CD4-positive, alpha-beta memory T cell (primary cell): ENCODE results near the gene KRTAP29-1. TPM values are rescaled to one million over a fixed set of nuclear protein-coding genes. Genes with fewer than 3 reads are reported as not detected.

Source experiments
- CTCF ChIA-PET: fragments of 350-600 bp; sonication (Branson Sonifier 250); formaldehyde crosslinking; loops from one replicate; lab custom pipeline; 2021; ENCODE audit warnings: inconsistent platforms; ENCODE audit not compliant: partially characterized antibody; lab: Charles Lee
- POLR2A ChIA-PET: fragments of 350-600 bp; sonication (Branson Sonifier 250); formaldehyde crosslinking; loops from one replicate; lab custom pipeline; 2021; ENCODE audit not compliant: partially characterized antibody; lab: Charles Lee
- DNase-seq, 5 donors: peaks; one replicate each; pipeline versions ENCODE4 v3.0.0 to v3.0.0-alpha.2; 2020 to 2022; ENCODE audit warnings: mixed read lengths in 1 of 5
- H3K27ac ChIP-seq: one replicate; pipeline ENCODE4 v1.7.0; 2013; ENCODE audit warnings: low read depth, low read length
- H3K27me3 ChIP-seq: 2 replicates; pipeline ENCODE4 v1.7.0; 2013; ENCODE audit warnings: mild to moderate bottlenecking, low read length, moderate library complexity; ENCODE audit not compliant: insufficient read depth
- H3K36me3 ChIP-seq: 2 replicates; pipeline ENCODE4 v1.7.0; 2013; ENCODE audit warnings: mild to moderate bottlenecking, low read length, moderate library complexity; ENCODE audit not compliant: insufficient read depth
- H3K4me1 ChIP-seq: 2 replicates; pipeline ENCODE4 v1.7.0; 2013; ENCODE audit warnings: mild to moderate bottlenecking, low read length, moderate library complexity; ENCODE audit not compliant: insufficient read depth
- H3K4me3 ChIP-seq, 2 donors: one replicate each; pipeline ENCODE4 v1.7.0; 2013; ENCODE audit warnings: low read length in 2 of 2, mild to moderate bottlenecking in 1 of 2
- H3K9me3 ChIP-seq, 2 donors: one replicate each; pipeline ENCODE4 v1.7.0; 2013; ENCODE audit warnings: low read length in 2 of 2, control low read depth in 1 of 2; ENCODE audit not compliant: control insufficient read depth in 1 of 2
- H3K27ac Mint-ChIP-seq, 7 donors: one replicate each; pipeline ENCODE4 v1.8.0; 2020 to 2021; ENCODE audit warnings: mixed read lengths in 7 of 7, mild to moderate bottlenecking in 6 of 7, inconsistent platforms in 3 of 7, moderate library complexity in 3 of 7
- H3K27me3 Mint-ChIP-seq, 2 donors: one replicate each; pipeline ENCODE4 v1.8.0; 2020 to 2021; ENCODE audit warnings: mixed read lengths in 2 of 2
- H3K36me3 Mint-ChIP-seq, 2 donors: one replicate each; pipeline ENCODE4 v1.8.0; 2020 to 2021; ENCODE audit warnings: mixed read lengths in 2 of 2, inconsistent platforms in 1 of 2, mild to moderate bottlenecking in 1 of 2
- H3K4me1 Mint-ChIP-seq, 4 donors: one replicate each; pipeline ENCODE4 v1.8.0; 2020 to 2021; ENCODE audit warnings: mixed read lengths in 4 of 4, mild to moderate bottlenecking in 1 of 4
- H3K4me3 Mint-ChIP-seq, 8 donors: one replicate each; pipeline ENCODE4 v1.8.0; 2020 to 2021; ENCODE audit warnings: mixed read lengths in 8 of 8, mild to moderate bottlenecking in 7 of 8, moderate library complexity in 6 of 8, inconsistent platforms in 3 of 8
- H3K9me3 Mint-ChIP-seq, 8 donors: one replicate each; pipeline ENCODE4 v1.8.0; 2020 to 2021; ENCODE audit warnings: mixed read lengths in 8 of 8, mild to moderate bottlenecking in 5 of 8, inconsistent platforms in 3 of 8, moderate library complexity in 1 of 8
- intact Hi-C: fragments of 100-400 bp; cut with micrococcal nuclease; formaldehyde crosslinking; loops from one replicate; pipeline ENCODE4 v1.15.1; 2023
- polyA plus RNA-seq, 2 donors: library from polyadenylated mRNA; unstranded; fragments of 300-500 nt; fragmentation: Illumina TruSeq; gene quantifications; one replicate each; pipeline ENCODE4 v1.2.3, GENCODE V29; 2021
- total RNA-seq, 2 experiments: library from RNA; stranded (reverse); gene quantifications; one replicate each; pipeline ENCODE4 v1.2.3, GENCODE V29; 2021

KRTAP29-1 gene
- total and polyA plus RNA-seq, 4 experiments from 2014 or later, result not detected

DNA sequence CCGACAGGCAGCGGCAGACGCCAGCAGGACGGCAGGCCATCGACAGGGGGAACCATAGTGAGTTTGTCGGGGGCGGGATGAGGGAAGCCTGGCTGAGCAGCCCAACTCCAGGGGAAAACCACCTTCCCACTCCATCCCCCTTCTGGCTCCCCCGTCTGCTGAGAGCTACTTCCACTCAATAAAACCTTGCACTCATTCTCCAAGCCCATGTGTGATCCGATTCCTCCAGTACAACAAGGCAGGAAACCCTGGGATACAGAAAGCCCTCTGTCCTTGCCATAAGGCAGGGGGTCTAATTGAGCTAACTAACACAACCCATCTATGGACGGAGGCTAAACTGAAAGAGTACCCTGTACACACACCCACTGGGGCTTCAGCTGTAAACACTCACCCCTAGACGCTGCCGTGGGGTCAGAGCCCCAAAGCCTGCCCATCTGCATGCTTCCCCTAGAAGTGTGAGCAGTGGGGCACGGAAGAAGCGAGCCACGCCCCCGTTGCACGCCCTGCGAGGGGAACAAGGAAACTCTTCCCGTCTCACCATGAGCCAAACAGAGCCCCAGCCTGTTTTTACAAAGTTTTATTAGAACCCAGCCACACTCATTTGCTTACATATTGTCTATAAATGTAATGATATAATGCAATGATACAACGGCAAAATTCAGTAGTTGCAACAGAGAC is 4.1 kb downstream of the KRTAP29-1 start:
- no peaks in the 10 kb centered on the region for H3K27me3 Mint-ChIP-seq
- no peak for DNase-seq
- ChIA-PET CTCF (no interaction called here), POLR2A (no interaction called here)
- H3K36me3 Mint-ChIP-seq, result peaks cover 0 to 4% of the 10 kb centered on the region in 2 donors
- Histone ChIP-seq H3K27ac (no peak overlapping the region), H3K9me3 (no peaks in the 10 kb centered on the region), H3K4me3 (no peak overlapping the region), H3K36me3 (no peaks in the 10 kb centered on the region), H3K27me3 (no peaks in the 10 kb centered on the region), H3K4me1 (no peaks in the 10 kb centered on the region)
- peaks cover 3 to 14% (median 8%) of the 10 kb centered on the region in 4 donors for H3K4me1 Mint-ChIP-seq
- peak overlapping the region in 1 of 7 donors; percentile 62 for H3K27ac Mint-ChIP-seq
- intact Hi-C loops, result no loop called here
- peaks cover 0 to 12% (median 3%) of the 10 kb centered on the region in 8 donors for H3K9me3 Mint-ChIP-seq
- no peak overlapping the region for H3K4me3 Mint-ChIP-seq

DNA sequence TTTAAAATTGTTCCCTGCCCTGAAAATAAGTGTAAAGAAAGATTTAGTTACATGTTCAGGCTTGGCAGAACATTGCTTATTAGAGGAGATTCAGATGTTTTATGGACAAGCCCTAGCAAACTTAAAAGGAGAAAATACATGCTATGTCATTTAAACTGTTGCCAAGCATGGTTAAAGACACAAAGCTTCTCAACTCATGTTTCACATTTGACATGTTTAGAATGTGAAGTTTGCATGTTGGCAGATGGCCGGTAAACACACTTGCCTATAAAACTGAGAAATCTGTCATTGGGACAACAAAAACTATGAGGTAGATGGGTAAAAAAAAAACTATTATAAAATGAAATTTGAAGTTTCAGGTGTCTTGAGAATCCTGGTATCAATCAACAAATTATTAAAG is 5.8 kb downstream of the KRTAP29-1 start:
- Mint-ChIP-seq H3K27me3 (peaks cover 0 to 4% of the 10 kb centered on the region in 2 donors), H3K4me1 (peaks cover under 1 to 9% (median 4%) of the 10 kb centered on the region in 4 donors), H3K9me3 (peaks cover 0 to 12% (median 3%) of the 10 kb centered on the region in 8 donors), H3K27ac (no peak overlapping the region), H3K4me3 (no peak overlapping the region), H3K36me3 (peaks cover 0 to 4% of the 10 kb centered on the region in 2 donors)
- DNase-seq, result no peak
- CTCF ChIA-PET, result no interaction called here
- Histone ChIP-seq H3K4me1 (no peaks in the 10 kb centered on the region), H3K27ac (no peak overlapping the region), H3K4me3 (no peak overlapping the region), H3K36me3 (no peaks in the 10 kb centered on the region), H3K27me3 (no peaks in the 10 kb centered on the region), H3K9me3 (no peaks in the 10 kb centered on the region)
- POLR2A ChIA-PET, result no interaction called here
- intact Hi-C loops, result no loop called here

DNA sequence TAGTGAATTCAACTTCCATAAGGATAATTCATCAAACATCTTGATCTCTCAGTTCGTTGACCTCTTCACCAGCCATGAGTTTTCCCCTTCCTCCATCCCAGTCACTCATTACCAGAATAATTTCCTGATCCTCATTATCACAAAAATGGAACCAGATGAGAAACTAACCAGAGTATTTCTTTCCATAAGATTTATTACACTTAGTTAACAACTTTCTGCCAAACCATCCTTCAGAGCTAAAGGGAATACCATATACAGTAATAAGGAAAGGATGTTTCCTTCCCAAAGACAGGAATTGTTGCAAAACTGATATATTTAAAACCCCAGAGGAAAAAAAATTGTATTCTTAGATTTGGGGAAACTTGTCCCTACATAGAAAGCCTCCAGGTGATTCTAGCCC is 8.6 kb downstream of the KRTAP29-1 start:
- Histone ChIP-seq H3K27me3 (no peaks in the 10 kb centered on the region), H3K9me3 (no peaks in the 10 kb centered on the region), H3K36me3 (no peaks in the 10 kb centered on the region), H3K27ac (no peak overlapping the region), H3K4me1 (no peaks in the 10 kb centered on the region), H3K4me3 (no peak overlapping the region)
- CTCF ChIA-PET, result no interaction called here
- peaks cover 0 to 3% (median 0%) of the 10 kb centered on the region in 8 donors for H3K9me3 Mint-ChIP-seq
- H3K36me3 Mint-ChIP-seq, result no peaks in the 10 kb centered on the region
- H3K4me3 Mint-ChIP-seq, result no peak overlapping the region
- H3K4me1 Mint-ChIP-seq, result no peaks in the 10 kb centered on the region
- intact Hi-C loops, result no loop called here
- no peak overlapping the region for H3K27ac Mint-ChIP-seq
- POLR2A ChIA-PET, result no interaction called here
- peaks cover 0 to 6% of the 10 kb centered on the region in 2 donors for H3K27me3 Mint-ChIP-seq
- DNase-seq, result no peak

DNA sequence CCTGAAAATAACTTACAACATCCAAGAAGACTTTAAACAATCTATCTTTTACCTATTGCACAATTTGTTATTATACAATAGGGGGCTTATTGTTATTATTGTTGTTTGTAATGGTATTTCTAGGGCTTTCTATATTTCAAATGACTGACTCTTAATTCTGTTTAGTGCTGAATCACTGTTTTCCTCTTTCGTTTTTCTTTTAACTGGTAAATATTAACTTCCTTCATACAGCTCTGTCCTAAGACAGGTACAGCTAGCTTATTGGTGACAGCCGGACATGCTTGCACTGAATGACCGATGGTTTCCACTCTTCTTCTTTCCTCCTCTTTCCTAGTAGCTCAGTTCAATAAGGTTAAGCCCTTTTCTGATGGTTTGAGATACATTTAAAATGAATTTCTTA is 15.6 kb downstream of the KRTAP29-1 start:
- H3K27me3 Mint-ChIP-seq, result peaks cover 0 to 3% of the 10 kb centered on the region in 2 donors
- DNase-seq, result no peak
- CTCF ChIA-PET, result interaction anchor here (1.0 to 1.4 kb wide), 2 partner anchors 20 to 163 kb away, joined by 3 read pairs; partner anchors contain the start of gene KRTAP4-12

DNA sequence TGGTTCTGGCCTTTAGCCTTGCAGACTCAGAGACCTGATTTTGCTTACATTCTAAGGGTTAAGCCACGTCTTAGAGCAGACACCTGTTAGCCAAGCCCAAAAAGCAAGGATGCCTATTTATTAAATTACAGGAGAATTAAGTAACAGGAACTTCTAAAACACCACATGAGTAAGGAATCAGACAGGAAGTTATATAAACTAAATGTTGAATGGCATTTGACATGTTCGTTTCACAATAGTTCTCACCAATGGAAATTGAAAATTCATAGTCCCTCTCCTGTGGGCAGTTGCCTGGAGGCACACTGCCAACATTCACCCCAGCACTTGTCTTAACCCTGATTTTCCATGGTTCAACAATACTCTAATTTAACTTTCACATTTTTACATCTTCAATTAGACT is 18.1 kb downstream of the KRTAP29-1 start:
- Histone ChIP-seq H3K27me3 (no peaks in the 10 kb centered on the region), H3K9me3 (no peaks in the 10 kb centered on the region), H3K36me3 (no peaks in the 10 kb centered on the region), H3K4me1 (peaks cover 6% of the 10 kb centered on the region), H3K27ac (no peak overlapping the region), H3K4me3 (no peak overlapping the region)
- H3K4me3 Mint-ChIP-seq, result no peak overlapping the region
- POLR2A ChIA-PET, result interaction anchor here (0.9 kb wide), 1 partner anchor 24 kb away, joined by 3 read pairs; the partner anchor contains the start of gene KRTAP16-1
- H3K27ac Mint-ChIP-seq, result peak overlapping the region in 1 of 7 donors; percentile 31
- H3K27me3 Mint-ChIP-seq, result peaks cover 0 to 4% of the 10 kb centered on the region in 2 donors
- CTCF ChIA-PET, result no interaction called here
- peaks cover 0 to 2% (median 0%) of the 10 kb centered on the region in 8 donors for H3K9me3 Mint-ChIP-seq
- intact Hi-C loops, result no loop called here
- no peak for DNase-seq
- H3K4me1 Mint-ChIP-seq, result peaks cover 3 to 14% (median 10%) of the 10 kb centered on the region in 4 donors
- H3K36me3 Mint-ChIP-seq, result no peaks in the 10 kb centered on the region

More for the DNA sequence above, 15.6 kb downstream of the KRTAP29-1 start:
- H3K36me3 ChIP-seq, result no peaks in the 10 kb centered on the region
- peak overlapping the region in 1 of 7 donors; percentile 17 for H3K27ac Mint-ChIP-seq
- H3K36me3 Mint-ChIP-seq, result no peaks in the 10 kb centered on the region
- H3K4me1 Mint-ChIP-seq, result peaks cover 3 to 14% (median 10%) of the 10 kb centered on the region in 4 donors
- H3K4me1 ChIP-seq, result peaks cover 6% of the 10 kb centered on the region
- POLR2A ChIA-PET, result no interaction called here
- no peak overlapping the region for H3K4me3 Mint-ChIP-seq
- no peak overlapping the region for H3K27ac ChIP-seq
- no peaks in the 10 kb centered on the region for H3K27me3 ChIP-seq
- no peaks in the 10 kb centered on the region for H3K9me3 ChIP-seq
- no peaks in the 10 kb centered on the region for H3K9me3 Mint-ChIP-seq
- intact Hi-C loops, result no loop called here
- H3K4me3 ChIP-seq, result no peak overlapping the region

DNA sequence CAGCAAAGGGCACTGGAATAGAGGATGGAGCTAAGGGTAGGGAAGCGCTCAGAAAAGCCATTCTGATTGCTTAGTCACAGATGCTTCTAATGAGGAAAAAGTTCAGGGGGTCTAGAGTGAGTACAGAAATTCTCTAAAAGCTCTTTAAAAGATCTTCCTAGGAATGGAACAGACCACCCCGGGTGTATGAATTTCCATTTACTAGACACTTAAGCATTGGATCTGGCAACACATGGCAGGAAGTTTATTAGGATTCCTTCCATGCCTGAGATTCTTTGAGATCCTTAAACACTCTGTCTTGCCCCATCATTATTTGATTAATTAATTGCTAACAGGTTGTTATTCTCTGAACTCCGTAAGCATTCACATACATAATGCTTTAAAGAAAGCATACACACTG is 18.6 kb downstream of the KRTAP29-1 start:
- Histone ChIP-seq H3K4me3 (no peak overlapping the region), H3K27ac (no peak overlapping the region), H3K4me1 (peaks cover 6% of the 10 kb centered on the region), H3K27me3 (no peaks in the 10 kb centered on the region), H3K9me3 (no peaks in the 10 kb centered on the region), H3K36me3 (no peaks in the 10 kb centered on the region)
- DNase-seq, result no peak
- Mint-ChIP-seq H3K36me3 (no peaks in the 10 kb centered on the region), H3K9me3 (peaks cover 0 to 2% (median 0%) of the 10 kb centered on the region in 8 donors), H3K27me3 (peaks cover 0 to 4% of the 10 kb centered on the region in 2 donors), H3K27ac (no peak overlapping the region), H3K4me3 (no peak overlapping the region), H3K4me1 (peaks cover 3 to 14% (median 10%) of the 10 kb centered on the region in 4 donors)
- intact Hi-C loops, result no loop called here
- ChIA-PET POLR2A (interaction anchor here (0.9 kb wide), 1 partner anchor 25 kb away, joined by 3 read pairs; the partner anchor contains the start of gene KRTAP16-1), CTCF (no interaction called here)

DNA sequence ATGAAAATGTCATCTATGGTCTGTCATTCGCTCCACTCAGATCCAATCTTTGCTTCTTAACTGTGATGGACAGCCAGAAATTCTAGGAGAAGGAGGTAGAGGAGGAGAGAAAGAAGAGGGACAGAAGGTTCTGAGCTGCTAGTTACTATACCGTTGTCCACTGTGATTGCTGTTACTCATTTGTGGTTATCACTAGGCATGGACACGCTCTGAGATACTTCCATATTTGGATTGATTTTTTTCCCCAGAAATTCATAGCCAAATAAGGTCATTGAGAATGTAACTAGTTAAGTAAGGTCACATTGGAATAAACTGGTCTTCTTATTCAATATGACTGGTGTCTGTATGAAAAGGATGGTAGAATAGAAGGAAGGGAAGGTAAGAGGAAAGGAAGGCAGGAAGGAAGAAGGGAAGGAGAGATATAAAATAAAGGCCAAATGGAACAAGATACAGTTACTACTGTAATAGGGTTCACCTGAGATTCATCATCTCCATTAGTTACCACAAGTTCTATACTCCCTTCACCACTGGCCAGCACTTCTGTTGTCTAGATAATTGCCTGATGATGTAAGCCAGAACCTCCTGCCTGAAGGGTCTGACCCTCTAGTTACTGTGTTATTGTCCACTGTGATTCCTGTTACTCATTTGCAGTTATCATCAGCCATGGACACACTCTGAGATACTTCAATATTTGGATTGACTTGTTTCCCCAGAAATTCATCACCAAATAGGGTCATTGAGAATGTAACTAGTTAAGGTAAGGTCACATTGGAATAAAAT is 24.3 kb downstream of the KRTAP29-1 start:
- no peaks in the 10 kb centered on the region for H3K27me3 ChIP-seq
- Mint-ChIP-seq H3K4me3 (no peak overlapping the region), H3K4me1 (peaks cover under 1 to 2% (median 1%) of the 10 kb centered on the region in 4 donors), H3K36me3 (no peaks in the 10 kb centered on the region), H3K9me3 (peaks cover 0 to 4% (median 0%) of the 10 kb centered on the region in 8 donors), H3K27me3 (peaks cover 16 to 19% of the 10 kb centered on the region in 2 donors), H3K27ac (peak overlapping the region in 1 of 7 donors; percentile 33)
- H3K4me1 ChIP-seq, result no peaks in the 10 kb centered on the region
- no peaks in the 10 kb centered on the region for H3K36me3 ChIP-seq
- H3K27ac ChIP-seq, result no peak overlapping the region
- no peaks in the 10 kb centered on the region for H3K9me3 ChIP-seq
- CTCF ChIA-PET, result no interaction called here
- no peak for DNase-seq
- H3K4me3 ChIP-seq, result no peak overlapping the region
- intact Hi-C loops, result no loop called here
- POLR2A ChIA-PET, result no interaction called here
